Mucosa of rectum (tissue), 2 donors: Measurements from ENCODE around the gene NRF1.

Experiments used
- H3K27ac ChIP-seq, 2 donors: one replicate each; pipeline ENCODE4 v1.7.0; 2013; ENCODE audit warnings: inconsistent platforms in 2 of 2, low read depth in 2 of 2, low read length in 2 of 2
- H3K27me3 ChIP-seq, 2 donors: one replicate each; pipeline ENCODE4 v1.7.0; 2013; ENCODE audit warnings: low read length in 2 of 2; ENCODE audit not compliant: control insufficient read depth in 2 of 2, insufficient read depth in 2 of 2
- H3K36me3 ChIP-seq, 2 donors: one replicate each; pipeline ENCODE4 v1.7.0; 2013; ENCODE audit warnings: low read length in 2 of 2; ENCODE audit not compliant: control insufficient read depth in 2 of 2, insufficient read depth in 2 of 2
- H3K4me1 ChIP-seq, 2 donors: one replicate each; pipeline ENCODE4 v1.7.0; 2013; ENCODE audit warnings: low read length in 2 of 2, mild to moderate bottlenecking in 1 of 2; ENCODE audit not compliant: control insufficient read depth in 2 of 2, insufficient read depth in 2 of 2
- H3K4me3 ChIP-seq, 2 donors: one replicate each; pipeline ENCODE4 v1.7.0; 2013; ENCODE audit warnings: low read length in 2 of 2
- H3K9ac ChIP-seq, 2 donors: one replicate each; pipeline ENCODE4 v1.7.0; 2013; ENCODE audit warnings: low read length in 2 of 2, low read depth in 1 of 2, mild to moderate bottlenecking in 1 of 2
- H3K9me3 ChIP-seq, 2 donors: one replicate each; pipeline ENCODE4 v1.7.0; 2013; ENCODE audit warnings: low read length in 2 of 2; ENCODE audit not compliant: control insufficient read depth in 2 of 2
- donor health status: healthy.
- donor health status: Normal muscosa, but diverticular disease.

Gene NRF1

GRCh38 chr7:129780974-129781927 is 169.7 kb downstream of the NRF1 start:
- H3K4me3 ChIP-seq = peak overlapping the region in 1 of 2 donors; percentile 66
- peaks cover 29 to 35% of the 10 kb centered on the region in 2 donors for H3K4me1 ChIP-seq
- H3K9ac ChIP-seq = no peak overlapping the region
- H3K9me3 ChIP-seq = no peaks in the 10 kb centered on the region
- H3K27me3 ChIP-seq = peaks cover 54 to 73% of the 10 kb centered on the region in 2 donors
- H3K36me3 ChIP-seq = no peaks in the 10 kb centered on the region
- H3K27ac ChIP-seq = no peak overlapping the region

GRCh38 chr7:129781928-129782817 is 170.7 kb downstream of the NRF1 start:
- Histone ChIP-seq H3K27me3 (peaks cover 56 to 74% of the 10 kb centered on the region in 2 donors), H3K27ac (no peak overlapping the region), H3K4me1 (peaks cover 29 to 35% of the 10 kb centered on the region in 2 donors), H3K4me3 (no peak overlapping the region), H3K36me3 (no peaks in the 10 kb centered on the region), H3K9me3 (no peaks in the 10 kb centered on the region), H3K9ac (no peak overlapping the region)

GRCh38 chr7:129782818-129783583 is 171.5 kb downstream of the NRF1 start:
- Histone ChIP-seq H3K4me3 (no peak overlapping the region), H3K27me3 (peaks cover 49 to 66% of the 10 kb centered on the region in 2 donors), H3K4me1 (peaks cover 29 to 35% of the 10 kb centered on the region in 2 donors), H3K9ac (no peak overlapping the region), H3K36me3 (no peaks in the 10 kb centered on the region), H3K9me3 (no peaks in the 10 kb centered on the region), H3K27ac (no peak overlapping the region)

DNA sequence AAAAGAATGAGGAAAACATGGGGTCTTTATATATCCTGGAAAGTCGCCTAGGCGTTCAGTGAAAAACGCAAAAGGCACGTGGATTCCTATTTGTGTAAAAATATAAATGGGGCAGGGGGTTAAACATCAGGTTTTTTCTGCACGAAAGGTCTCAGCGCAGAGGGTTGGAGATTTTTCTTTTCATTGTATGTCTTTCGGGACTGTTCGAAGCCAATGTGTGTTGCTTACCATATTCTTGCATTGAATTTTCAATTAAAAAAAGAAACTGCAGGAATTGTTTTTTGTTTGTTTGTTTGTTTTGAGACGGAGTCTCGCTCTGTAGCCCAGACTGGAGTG is 172.0 kb downstream of the NRF1 start:
- H3K27me3 ChIP-seq = peaks cover 45 to 63% of the 10 kb centered on the region in 2 donors
- H3K4me1 ChIP-seq = peaks cover 28 to 32% of the 10 kb centered on the region in 2 donors

GRCh38 chr7:129784437-129784782 is 172.9 kb downstream of the NRF1 start:
- Histone ChIP-seq H3K27ac (no peak overlapping the region), H3K4me3 (no peak overlapping the region), H3K36me3 (no peaks in the 10 kb centered on the region), H3K9ac (no peak overlapping the region), H3K4me1 (peaks cover 20 to 25% of the 10 kb centered on the region in 2 donors), H3K27me3 (peaks cover 40 to 57% of the 10 kb centered on the region in 2 donors), H3K9me3 (no peaks in the 10 kb centered on the region)

More for the DNA sequence above, 172.0 kb downstream of the NRF1 start:
- Histone ChIP-seq H3K27ac (no peak overlapping the region), H3K9me3 (no peaks in the 10 kb centered on the region), H3K36me3 (no peaks in the 10 kb centered on the region), H3K9ac (no peak overlapping the region), H3K4me3 (no peak overlapping the region)

GRCh38 chr7:129784783-129785684 is 173.5 kb downstream of the NRF1 start:
- no peak overlapping the region for H3K4me3 ChIP-seq
- peaks cover 20 to 25% of the 10 kb centered on the region in 2 donors for H3K4me1 ChIP-seq
- H3K27ac ChIP-seq = no peak overlapping the region
- H3K27me3 ChIP-seq = peaks cover 40 to 57% of the 10 kb centered on the region in 2 donors
- H3K36me3 ChIP-seq = no peaks in the 10 kb centered on the region
- no peak overlapping the region for H3K9ac ChIP-seq
- H3K9me3 ChIP-seq = no peaks in the 10 kb centered on the region

GRCh38 chr7:129785685-129786514 is 174.4 kb downstream of the NRF1 start:
- peaks cover 18 to 23% of the 10 kb centered on the region in 2 donors for H3K4me1 ChIP-seq
- H3K27ac ChIP-seq = no peak overlapping the region
- H3K27me3 ChIP-seq = peaks cover 40 to 56% of the 10 kb centered on the region in 2 donors
- H3K36me3 ChIP-seq = no peaks in the 10 kb centered on the region
- H3K9me3 ChIP-seq = no peaks in the 10 kb centered on the region
- no peak overlapping the region for H3K4me3 ChIP-seq
- H3K9ac ChIP-seq = no peak overlapping the region

- Histone ChIP-seq H3K4me3 (no peak overlapping the region), H3K27me3 (peaks cover 36 to 45% of the 10 kb centered on the region in 2 donors), H3K9ac (no peak overlapping the region), H3K4me1 (peaks cover 10 to 14% of the 10 kb centered on the region in 2 donors), H3K36me3 (no peaks in the 10 kb centered on the region), H3K27ac (no peak overlapping the region), H3K9me3 (no peaks in the 10 kb centered on the region)
Observed at GRCh38 chr7:129786825-129787563, 175.5 kb downstream of the NRF1 start.
